ENCODE results near the gene WNK2.
"Not testable (repeated sequence)": the region's sequence is repeated elsewhere in the genome, so short reads cannot be mapped to it uniquely, and the experiment has no call there.

The WNK2 gene

GRCh38 chr9:93143830-93144530, 40.0 kb upstream of the WNK2 start:
- H3K9ac ChIP-seq (ENCODE audit: insufficient read length), result no peak overlapping the region
- DNase-seq (ENCODE audit: low read depth, low spot score), result no peak
- no peaks in the 10 kb centered on the region for H3K36me3 ChIP-seq (ENCODE audit: insufficient read depth, low read length)
- H3K27ac ChIP-seq, result no peak overlapping the region
- H3K4me3 ChIP-seq, result no peak overlapping the region
- no peaks in the 10 kb centered on the region for H3K9me3 ChIP-seq (ENCODE audit: low read depth, low read length)
- TF ChIP-seq EZH2 (IDR thresholded peaks at IDR 0.05) (no peak), POLR2AphosphoS5 (IDR thresholded peaks at IDR 0.05; ENCODE audit: borderline replicate concordance, low read depth, low read length) (no peak), FOXP2 (optimal IDR thresholded peaks at IDR 0.05; ENCODE audit: control extremely low read depth, extremely low read length, insufficient read depth) (no peak)

- DNase-seq (ENCODE audit: low read depth, low spot score); H3K27ac ChIP-seq; H3K9ac ChIP-seq (ENCODE audit: insufficient read length); H3K9me3 ChIP-seq (ENCODE audit: low read depth, low read length); H3K4me3 ChIP-seq; H3K36me3 ChIP-seq (ENCODE audit: insufficient read depth, low read length): not testable (repeated sequence)
Measured at GRCh38 chr9:93146696-93147095, 37.2 kb upstream of the WNK2 start.

DNA sequence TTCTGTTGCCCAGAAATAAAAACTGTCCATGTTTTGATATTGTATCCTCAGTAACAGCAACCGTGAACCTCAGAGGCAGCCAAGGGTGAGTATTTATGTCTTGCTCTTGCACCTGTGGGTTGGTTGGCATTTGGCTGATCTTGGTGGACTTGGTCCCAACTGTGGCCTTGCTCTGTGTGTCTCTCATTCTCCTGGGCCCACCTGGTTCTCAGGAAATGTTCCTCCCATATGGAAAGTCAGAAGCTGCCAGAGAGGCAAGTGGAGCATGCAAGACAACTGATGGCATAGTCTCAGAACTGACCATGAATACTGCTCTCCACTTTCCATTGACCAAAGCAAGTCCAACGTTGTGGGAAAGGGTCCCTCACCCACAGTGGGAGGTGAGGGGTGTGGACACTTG, 36.3 kb upstream of the WNK2 start:
- no peak overlapping the region for H3K9ac ChIP-seq (ENCODE audit: insufficient read length)

DNA sequence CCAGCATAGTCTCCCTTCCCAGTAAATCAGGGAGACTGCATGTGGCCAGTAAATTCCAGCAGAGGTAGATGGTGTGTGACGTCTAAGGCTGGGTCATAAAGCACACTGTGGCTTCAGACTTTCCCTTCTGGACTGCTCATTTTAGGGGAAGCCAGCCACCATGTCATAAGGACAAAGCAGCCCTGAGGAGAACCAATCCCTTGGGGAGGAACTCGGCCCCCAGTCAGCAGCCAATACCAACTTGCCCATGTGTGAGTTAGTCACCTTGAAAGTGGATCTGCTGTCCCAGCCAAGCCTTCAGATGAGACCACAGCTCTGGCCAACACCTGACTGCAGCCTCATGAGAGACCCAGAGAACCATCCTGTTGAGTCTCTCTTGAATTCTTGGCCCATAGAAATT, 35.2 kb upstream of the WNK2 start:
- Histone ChIP-seq H3K9ac (ENCODE audit: insufficient read length) (no peak overlapping the region), H3K36me3 (ENCODE audit: insufficient read depth, low read length) (no peaks in the 10 kb centered on the region), H3K9me3 (ENCODE audit: low read depth, low read length) (no peaks in the 10 kb centered on the region), H3K27ac (no peak overlapping the region), H3K4me3 (no peak overlapping the region)
- DNase-seq (ENCODE audit: low read depth, low spot score), result no peak
- TF ChIP-seq FOXP2 (optimal IDR thresholded peaks at IDR 0.05; ENCODE audit: control extremely low read depth, extremely low read length, insufficient read depth) (no peak), POLR2AphosphoS5 (IDR thresholded peaks at IDR 0.05; ENCODE audit: borderline replicate concordance, low read depth, low read length) (no peak), EZH2 (IDR thresholded peaks at IDR 0.05) (no peak)

More for the DNA sequence above, 36.3 kb upstream of the WNK2 start:
- TF ChIP-seq FOXP2 (optimal IDR thresholded peaks at IDR 0.05; ENCODE audit: control extremely low read depth, extremely low read length, insufficient read depth) (no peak), EZH2 (IDR thresholded peaks at IDR 0.05) (no peak), POLR2AphosphoS5 (IDR thresholded peaks at IDR 0.05; ENCODE audit: borderline replicate concordance, low read depth, low read length) (no peak)
- no peak overlapping the region for H3K4me3 ChIP-seq
- no peak overlapping the region for H3K27ac ChIP-seq
- H3K36me3 ChIP-seq (ENCODE audit: insufficient read depth, low read length), result no peaks in the 10 kb centered on the region
- H3K9me3 ChIP-seq (ENCODE audit: low read depth, low read length), result no peaks in the 10 kb centered on the region
- DNase-seq (ENCODE audit: low read depth, low spot score), result no peak

DNA sequence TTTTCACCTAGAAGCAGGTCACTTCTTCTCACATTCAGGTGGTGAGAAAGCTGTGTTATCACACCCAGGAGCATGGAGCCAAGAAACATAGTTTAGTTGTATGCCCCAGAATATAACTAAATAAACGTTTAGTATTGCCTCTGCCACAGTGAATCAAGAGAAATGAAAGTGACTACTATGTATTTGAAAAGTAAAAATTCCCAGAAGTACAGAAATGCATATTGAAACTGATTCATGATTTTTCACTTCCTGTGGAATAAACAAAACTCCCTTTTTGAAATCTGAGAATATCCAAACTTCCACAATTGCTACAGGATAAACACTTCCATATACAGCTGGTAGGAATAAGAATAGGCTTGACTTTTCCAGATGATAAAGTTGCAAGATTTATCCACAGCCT, 34.6 kb upstream of the WNK2 start:
- Histone ChIP-seq H3K27ac (no peak overlapping the region), H3K4me3 (no peak overlapping the region), H3K9ac (ENCODE audit: insufficient read length) (no peak overlapping the region), H3K36me3 (ENCODE audit: insufficient read depth, low read length) (no peaks in the 10 kb centered on the region), H3K9me3 (ENCODE audit: low read depth, low read length) (no peaks in the 10 kb centered on the region)
- TF ChIP-seq FOXP2 (optimal IDR thresholded peaks at IDR 0.05; ENCODE audit: control extremely low read depth, extremely low read length, insufficient read depth) (no peak), POLR2AphosphoS5 (IDR thresholded peaks at IDR 0.05; ENCODE audit: borderline replicate concordance, low read depth, low read length) (no peak), EZH2 (IDR thresholded peaks at IDR 0.05) (no peak)
- DNase-seq (ENCODE audit: low read depth, low spot score), result no peak

- Histone ChIP-seq H3K9me3 (ENCODE audit: low read depth, low read length) (no peaks in the 10 kb centered on the region), H3K36me3 (ENCODE audit: insufficient read depth, low read length) (no peaks in the 10 kb centered on the region), H3K4me3 (no peak overlapping the region), H3K9ac (ENCODE audit: insufficient read length) (no peak overlapping the region), H3K27ac (no peak overlapping the region)
- no peak for DNase-seq (ENCODE audit: low read depth, low spot score)
- TF ChIP-seq EZH2 (IDR thresholded peaks at IDR 0.05) (no peak), FOXP2 (optimal IDR thresholded peaks at IDR 0.05; ENCODE audit: control extremely low read depth, extremely low read length, insufficient read depth) (no peak), POLR2AphosphoS5 (IDR thresholded peaks at IDR 0.05; ENCODE audit: borderline replicate concordance, low read depth, low read length) (no peak)
Measured at GRCh38 chr9:93151097-93151784, 32.7 kb upstream of the WNK2 start.

DNA sequence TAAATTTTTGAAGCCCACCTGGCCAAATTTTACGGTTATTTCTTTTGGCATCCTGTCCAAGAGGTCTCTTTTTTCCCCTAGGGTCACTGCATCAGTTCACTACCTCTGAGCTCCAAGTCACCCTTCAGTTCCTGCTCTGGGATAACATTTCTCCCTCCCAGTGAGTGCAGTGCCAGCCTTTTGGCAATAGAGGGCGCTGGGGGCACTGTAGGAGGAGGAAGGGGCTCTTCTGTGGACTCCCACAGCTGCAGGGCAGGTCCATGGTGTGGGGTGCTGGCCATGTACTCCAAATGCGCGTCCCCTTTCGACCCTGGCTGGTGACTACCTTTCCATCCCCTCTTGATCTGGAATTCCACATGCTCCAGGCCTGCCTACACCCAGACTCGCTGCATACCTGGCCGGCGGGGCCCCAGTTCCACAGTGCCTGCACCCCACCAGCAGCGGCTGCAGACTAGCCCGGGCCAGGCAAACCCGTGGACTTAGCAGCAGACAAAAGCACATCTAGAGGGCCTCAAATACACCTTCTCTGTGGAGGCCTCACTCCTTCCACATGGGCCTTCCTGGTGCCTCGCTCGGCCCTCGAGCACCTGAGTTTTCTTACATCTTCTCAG, 29.5 kb upstream of the WNK2 start:
- H3K9ac ChIP-seq (ENCODE audit: insufficient read length), result no peak overlapping the region
- no peak for DNase-seq (ENCODE audit: low read depth, low spot score)
- TF ChIP-seq POLR2AphosphoS5 (IDR thresholded peaks at IDR 0.05; ENCODE audit: borderline replicate concordance, low read depth, low read length), result no peak
- no peak for TF ChIP-seq FOXP2 (optimal IDR thresholded peaks at IDR 0.05; ENCODE audit: control extremely low read depth, extremely low read length, insufficient read depth)
- TF ChIP-seq EZH2 (IDR thresholded peaks at IDR 0.05), result no peak
- no peak overlapping the region for H3K27ac ChIP-seq
- H3K9me3 ChIP-seq (ENCODE audit: low read depth, low read length), result no peaks in the 10 kb centered on the region
- H3K4me3 ChIP-seq, result no peak overlapping the region
- H3K36me3 ChIP-seq (ENCODE audit: insufficient read depth, low read length), result no peaks in the 10 kb centered on the region

DNA sequence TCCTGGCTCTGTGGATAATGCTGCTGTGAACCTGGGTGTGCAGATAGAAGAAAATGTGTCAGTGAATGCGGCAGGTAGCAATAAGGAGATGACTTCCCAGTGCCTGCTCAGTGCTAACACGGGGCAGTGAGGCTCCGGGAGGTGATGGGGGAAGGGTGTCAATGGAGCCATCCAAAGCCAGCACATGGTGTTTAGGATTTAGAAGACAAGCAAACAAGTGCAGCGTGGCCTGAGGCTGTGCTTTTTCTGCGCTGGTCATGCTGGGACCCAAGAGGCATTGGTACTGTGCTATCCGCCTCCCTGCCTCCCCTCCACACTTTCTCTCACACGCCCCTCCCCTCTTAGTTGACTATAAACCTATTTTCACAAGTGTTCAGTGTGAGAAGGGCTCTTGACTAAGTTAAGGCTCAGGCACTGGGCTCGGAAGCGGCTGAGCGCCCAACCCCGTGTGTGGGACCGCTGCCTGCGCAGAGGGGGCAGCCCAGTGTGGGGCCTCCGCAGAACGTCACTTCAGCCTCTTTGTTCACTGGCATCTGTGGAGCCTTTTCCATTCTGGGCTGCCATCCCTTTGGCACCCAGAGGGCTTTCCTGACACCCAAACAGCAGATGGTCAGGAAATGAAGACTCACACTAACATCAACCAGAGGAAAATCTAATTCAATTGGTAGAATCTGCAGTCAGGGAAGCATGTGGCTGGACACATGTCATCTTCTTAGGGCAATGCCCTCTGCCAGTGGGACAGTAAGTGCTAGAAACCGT, 28.0 kb upstream of the WNK2 start:
- no peak overlapping the region for H3K9ac ChIP-seq (ENCODE audit: insufficient read length)
- TF ChIP-seq FOXP2 (optimal IDR thresholded peaks at IDR 0.05; ENCODE audit: control extremely low read depth, extremely low read length, insufficient read depth) (no peak), POLR2AphosphoS5 (IDR thresholded peaks at IDR 0.05; ENCODE audit: borderline replicate concordance, low read depth, low read length) (no peak), EZH2 (IDR thresholded peaks at IDR 0.05) (no peak)
- H3K4me3 ChIP-seq, result no peak overlapping the region
- no peaks in the 10 kb centered on the region for H3K9me3 ChIP-seq (ENCODE audit: low read depth, low read length)
- no peak for DNase-seq (ENCODE audit: low read depth, low spot score)
- no peak overlapping the region for H3K27ac ChIP-seq
- H3K36me3 ChIP-seq (ENCODE audit: insufficient read depth, low read length), result no peaks in the 10 kb centered on the region
